ENCODE results near the gene ITGBL1.

ITGBL1 gene

DNA sequence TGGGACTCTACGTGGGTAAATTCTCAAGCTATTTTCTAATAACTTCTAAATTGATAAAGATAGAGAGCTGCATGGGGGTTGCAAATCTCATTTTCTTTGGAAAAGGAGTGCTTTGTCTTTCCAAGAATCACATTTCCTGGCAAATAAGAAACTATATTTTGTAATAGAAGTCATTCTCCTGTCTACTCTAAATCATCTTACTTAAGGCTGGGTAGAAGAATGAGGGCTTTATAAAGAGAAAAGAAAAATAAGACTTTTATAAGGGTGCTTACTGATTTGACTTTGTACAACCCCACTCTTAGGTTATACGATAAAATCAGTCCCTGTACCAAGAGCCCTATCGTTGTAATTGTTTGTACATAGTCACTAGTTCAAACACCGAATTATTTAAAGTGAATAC lies 14.9 kb downstream of the ITGBL1 start:
- H3K4me3 ChIP-seq (replicated peaks; ENCODE audit: low read depth, low read length) = no peak overlapping the region
- TF ChIP-seq, protein P1, sequence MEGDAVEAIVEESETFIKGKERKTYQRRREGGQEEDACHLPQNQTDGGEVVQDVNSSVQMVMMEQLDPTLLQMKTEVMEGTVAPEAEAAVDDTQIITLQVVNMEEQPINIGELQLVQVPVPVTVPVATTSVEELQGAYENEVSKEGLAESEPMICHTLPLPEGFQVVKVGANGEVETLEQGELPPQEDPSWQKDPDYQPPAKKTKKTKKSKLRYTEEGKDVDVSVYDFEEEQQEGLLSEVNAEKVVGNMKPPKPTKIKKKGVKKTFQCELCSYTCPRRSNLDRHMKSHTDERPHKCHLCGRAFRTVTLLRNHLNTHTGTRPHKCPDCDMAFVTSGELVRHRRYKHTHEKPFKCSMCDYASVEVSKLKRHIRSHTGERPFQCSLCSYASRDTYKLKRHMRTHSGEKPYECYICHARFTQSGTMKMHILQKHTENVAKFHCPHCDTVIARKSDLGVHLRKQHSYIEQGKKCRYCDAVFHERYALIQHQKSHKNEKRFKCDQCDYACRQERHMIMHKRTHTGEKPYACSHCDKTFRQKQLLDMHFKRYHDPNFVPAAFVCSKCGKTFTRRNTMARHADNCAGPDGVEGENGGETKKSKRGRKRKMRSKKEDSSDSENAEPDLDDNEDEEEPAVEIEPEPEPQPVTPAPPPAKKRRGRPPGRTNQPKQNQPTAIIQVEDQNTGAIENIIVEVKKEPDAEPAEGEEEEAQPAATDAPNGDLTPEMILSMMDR (IDR thresholded peaks at IDR 0.05; ENCODE audit: low read length, missing control alignments) = no peak
- DNase-seq (ENCODE audit: low read depth) = no peak

DNA sequence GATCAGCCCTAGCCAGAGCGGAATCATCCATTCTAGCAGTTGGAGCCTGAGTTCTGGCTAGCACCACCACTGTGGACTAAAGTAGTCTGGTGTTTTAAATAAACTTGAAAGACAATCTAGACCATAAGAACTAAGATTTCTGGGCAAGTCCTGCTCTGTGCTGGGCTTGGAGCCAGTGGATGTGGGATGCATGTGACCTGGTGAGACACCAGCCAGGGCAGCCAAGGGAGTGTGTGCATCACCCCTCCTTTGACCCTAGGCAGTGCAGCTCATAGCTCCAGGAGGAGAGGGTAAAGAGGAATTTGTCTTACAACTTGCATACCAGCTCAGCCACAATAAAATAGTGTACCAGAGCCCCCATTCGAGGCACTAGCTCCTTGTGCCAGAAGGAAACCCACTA lies 21.0 kb downstream of the ITGBL1 start:
- DNase-seq (ENCODE audit: low read depth) = peak; percentile 71
- H3K4me3 ChIP-seq (replicated peaks; ENCODE audit: low read depth, low read length) = no peak overlapping the region
- TF ChIP-seq, protein P1 (IDR thresholded peaks at IDR 0.05; ENCODE audit: low read length, missing control alignments) = no peak

DNA sequence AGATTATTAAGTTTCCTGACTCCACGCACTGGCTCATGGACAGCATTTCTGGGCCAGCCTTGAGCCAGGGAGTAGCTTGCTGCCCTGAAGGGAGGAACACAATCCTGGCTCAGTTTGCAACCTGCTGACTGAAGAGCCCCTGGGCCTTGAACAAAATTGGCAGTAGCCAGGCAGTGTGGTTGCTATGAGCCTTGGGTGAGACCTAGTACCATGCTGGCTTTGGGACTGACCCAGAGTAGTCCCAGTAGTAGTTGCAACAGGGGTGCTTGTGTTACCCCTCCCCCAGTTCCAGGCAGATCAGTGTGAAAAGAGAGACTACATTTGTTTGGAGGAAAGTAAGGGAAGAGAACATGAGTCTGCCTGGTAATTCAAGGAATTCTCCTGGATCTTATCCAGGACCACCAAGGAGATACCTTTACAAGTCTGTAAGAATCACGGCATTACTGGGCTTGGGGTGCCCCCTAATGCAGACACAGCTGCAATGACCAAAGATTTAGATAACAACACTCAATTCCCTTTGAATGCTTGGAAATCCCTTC lies 22.0 kb downstream of the ITGBL1 start:
- no peak overlapping the region for H3K4me3 ChIP-seq (replicated peaks; ENCODE audit: low read depth, low read length)
- TF ChIP-seq, protein P1 (IDR thresholded peaks at IDR 0.05; ENCODE audit: low read length, missing control alignments) = peak; percentile 54
- peak; percentile 84 for DNase-seq (ENCODE audit: low read depth)

DNA sequence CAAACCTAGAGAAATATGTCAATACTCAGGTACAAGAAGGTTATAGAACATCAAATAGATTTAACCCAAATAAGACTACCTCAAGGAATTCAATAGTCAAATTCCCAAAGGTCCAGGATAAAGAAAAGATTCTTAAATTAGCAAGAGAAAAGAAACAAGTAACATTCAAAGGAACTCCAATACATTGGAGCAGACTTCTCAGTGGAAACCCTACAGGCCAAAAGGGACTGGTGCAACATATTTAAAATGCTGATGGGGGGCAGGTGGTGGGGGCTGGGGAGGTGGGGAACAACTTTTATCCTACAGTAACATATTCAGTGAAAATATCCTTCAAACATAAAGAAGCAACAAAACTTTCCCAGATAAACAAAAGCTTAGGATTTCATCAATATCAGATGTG lies 23.1 kb downstream of the ITGBL1 start:
- no peak overlapping the region for H3K4me3 ChIP-seq (replicated peaks; ENCODE audit: low read depth, low read length)
- TF ChIP-seq, protein P1 (IDR thresholded peaks at IDR 0.05; ENCODE audit: low read length, missing control alignments) = no peak
- DNase-seq (ENCODE audit: low read depth) = no peak

DNA sequence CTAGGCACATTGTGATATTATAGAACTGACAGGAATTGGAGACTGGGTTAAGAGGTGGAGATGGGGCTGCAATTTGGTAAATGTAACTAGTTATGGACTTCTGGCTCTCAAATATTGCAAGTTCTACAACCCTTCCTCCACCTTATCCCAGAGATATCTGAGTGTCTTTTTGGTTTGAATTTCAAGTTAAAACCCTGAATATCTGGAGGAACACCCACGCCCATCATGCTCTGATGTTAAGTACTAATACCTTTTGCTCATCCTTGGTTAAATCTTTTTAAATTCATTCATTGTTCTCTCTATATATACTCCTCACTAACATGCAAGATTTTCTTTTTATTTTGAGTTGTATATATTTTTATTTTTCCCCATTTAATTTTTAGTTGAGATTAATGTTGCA lies 28.9 kb downstream of the ITGBL1 start:
- TF ChIP-seq, protein P1 (IDR thresholded peaks at IDR 0.05; ENCODE audit: low read length, missing control alignments) = no peak
- DNase-seq (ENCODE audit: low read depth) = no peak
- H3K4me3 ChIP-seq (replicated peaks; ENCODE audit: low read depth, low read length) = no peak overlapping the region

DNA sequence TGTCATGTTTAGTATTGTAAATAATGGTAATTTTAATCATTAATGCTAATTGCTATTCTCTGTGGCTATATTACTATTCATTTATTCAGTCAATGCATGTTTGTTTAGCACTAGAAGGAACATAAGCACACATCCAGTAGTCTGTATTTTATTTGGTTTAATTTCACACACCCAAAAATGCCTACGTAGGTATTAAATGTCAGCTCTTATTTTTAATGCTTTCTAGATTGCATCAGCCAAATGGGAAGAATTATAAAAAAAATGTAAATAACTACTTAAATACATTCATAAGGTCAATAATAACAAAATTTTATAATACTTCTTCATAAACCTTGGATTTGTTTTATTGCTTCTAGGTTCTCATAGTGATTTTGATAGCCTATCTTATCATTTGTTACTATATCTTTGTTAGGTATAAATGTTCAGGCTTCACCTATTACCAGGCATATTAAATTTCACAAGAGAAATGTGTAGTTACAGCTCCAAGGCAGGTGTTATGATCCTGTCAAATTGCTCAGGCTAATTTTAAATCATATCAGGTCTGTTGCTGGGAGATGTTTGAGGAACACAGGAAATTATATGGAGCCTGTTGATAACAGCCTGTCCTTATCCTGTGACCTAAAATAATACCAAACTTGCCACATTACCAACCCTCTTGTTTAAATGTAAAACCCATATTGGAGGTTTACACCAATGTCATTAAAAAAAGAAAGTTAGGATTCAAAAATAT lies 34.4 kb downstream of the ITGBL1 start:
- TF ChIP-seq, protein P1 (IDR thresholded peaks at IDR 0.05; ENCODE audit: low read length, missing control alignments) = no peak

DNA sequence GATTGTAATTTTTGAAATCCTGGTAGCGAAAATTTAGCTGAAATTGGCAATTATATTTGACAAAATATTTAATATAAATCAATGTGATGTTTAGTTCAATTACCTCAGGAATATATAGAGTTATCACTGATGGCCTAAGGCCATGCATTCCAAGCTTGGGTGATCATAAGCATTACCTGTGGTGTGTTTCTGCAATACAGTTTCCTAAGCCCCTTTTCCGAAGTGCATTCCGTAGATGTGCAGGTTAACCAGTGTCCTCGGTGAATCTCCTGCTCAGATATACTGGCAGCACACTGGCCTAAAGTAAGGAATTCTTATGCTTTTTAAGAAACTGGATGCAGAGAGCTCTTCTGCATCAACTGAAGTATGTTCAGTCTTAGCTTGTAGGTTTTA lies 35.0 kb downstream of the ITGBL1 start:
- TF ChIP-seq, protein P1 (IDR thresholded peaks at IDR 0.05; ENCODE audit: low read length, missing control alignments) = no peak
- no peak overlapping the region for H3K4me3 ChIP-seq (replicated peaks; ENCODE audit: low read depth, low read length)
- no peak for DNase-seq (ENCODE audit: low read depth)

More for the DNA sequence above, 34.4 kb downstream of the ITGBL1 start:
- no peak for DNase-seq (ENCODE audit: low read depth)
- H3K4me3 ChIP-seq (replicated peaks; ENCODE audit: low read depth, low read length) = no peak overlapping the region

All from fibroblast of pulmonary artery (primary cell).